ENCODE results near the gene S100P.
A peak's percentile ranks its signal among the peaks of the same experiment; 100 is the strongest.
"Not testable (repeated sequence)": the region's sequence is repeated elsewhere in the genome, so short reads cannot be mapped to it uniquely, and the experiment has no call there.

The S100P gene
- 0.56 reads per million for total RNA-seq

DNA sequence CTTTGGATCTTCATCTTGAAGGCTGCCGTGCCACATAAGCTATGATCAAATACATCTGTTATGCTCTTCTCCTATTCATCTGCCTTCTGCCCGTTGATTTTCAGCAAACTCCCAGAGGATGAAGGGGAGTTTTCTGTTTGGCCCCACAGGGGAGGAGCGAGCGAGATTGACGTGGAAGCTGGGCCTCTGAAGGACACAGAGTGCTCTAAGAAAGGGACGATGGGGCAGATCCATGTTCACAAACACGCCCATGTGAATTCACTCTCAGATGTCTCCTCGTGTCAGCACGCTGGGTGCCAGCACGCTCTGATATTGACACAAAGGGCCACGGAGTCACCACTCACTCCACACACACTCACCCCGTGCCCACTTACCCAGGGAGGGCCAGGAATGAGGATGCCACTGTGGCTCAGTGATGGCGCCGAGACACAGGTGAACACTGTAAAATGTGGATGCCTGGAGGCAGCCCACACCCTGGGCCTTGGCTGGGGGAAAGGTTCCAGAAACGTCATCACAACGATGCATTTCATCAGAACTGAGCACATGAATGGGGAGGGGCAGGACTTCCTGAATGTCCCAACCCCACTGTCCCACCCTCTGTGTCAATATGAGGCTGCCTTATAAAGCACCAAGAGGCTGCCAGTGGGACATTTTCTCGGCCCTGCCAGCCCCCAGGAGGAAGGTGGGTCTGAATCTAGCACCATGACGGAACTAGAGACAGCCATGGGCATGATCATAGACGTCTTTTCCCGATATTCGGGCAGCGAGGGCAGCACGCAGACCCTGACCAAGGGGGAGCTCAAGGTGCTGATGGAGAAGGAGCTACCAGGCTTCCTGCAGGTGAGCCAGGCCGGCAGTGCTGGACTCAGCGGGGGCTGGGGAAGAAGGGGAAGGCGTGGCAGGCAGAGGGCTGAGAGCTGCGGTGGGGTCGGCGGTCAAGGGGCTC, at the start of gene S100P:
TSS of gene S100P (plus strand) at position 648 of the 946 bp plus-strand sequence. CDS start at position 703, 55 bp downstream.
- no peak for DNase-seq

DNA sequence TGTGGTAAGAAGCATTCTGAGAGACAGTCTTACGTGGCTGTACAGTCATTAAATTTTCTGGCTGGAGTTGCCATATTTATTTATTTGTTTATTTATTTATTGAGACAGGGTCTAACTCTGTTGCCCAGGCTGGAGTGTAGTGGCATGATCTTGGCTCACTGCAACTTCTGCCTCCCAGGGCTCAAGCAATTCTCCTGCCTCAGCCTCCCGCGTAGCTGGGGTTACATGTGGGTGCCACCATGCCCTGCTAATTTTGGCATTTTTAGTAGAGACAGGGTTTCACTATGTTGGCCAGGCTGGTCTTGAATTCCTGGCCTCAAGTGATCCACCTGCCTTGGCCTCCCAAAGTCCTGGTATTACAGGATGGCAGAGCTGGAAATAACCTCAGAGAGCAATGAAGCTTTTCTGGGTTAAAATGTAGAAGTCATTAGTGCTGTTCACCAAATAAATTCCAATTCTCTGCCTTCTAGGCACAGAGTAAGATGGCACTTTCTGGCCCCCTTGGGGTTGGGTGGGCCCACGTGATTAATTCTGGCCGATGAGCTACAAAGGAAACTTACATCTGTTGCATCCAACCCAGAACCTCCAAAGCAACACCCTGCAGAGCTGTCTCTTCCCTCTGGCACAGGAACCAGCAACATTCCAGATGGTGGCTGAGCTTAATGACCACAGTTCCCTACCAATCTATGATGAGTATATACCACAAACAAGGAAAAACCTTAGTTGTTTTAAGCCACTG, 48.7 kb upstream of the S100P start:
- DNase-seq, result no peak

DNA sequence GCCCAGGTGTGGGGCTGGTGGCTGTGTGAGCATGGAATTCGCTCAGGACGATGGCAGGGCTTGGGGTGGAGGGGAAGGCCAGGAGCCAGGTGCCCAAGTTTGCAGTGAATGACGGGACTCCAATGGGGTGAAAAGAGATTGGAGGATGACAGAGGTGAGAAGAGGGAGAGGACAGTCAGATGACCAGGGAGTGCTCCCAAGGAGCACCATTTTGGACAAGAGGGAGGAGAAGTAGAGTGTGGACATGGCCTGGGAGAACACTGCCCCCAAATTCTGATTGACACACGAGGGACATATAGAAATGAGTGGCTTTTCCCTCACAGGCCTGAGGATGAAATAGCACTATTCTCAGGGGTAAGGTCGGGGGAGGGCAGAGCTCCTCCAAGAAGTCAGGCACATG, 46.5 kb upstream of the S100P start:
- no peak for DNase-seq

DNA sequence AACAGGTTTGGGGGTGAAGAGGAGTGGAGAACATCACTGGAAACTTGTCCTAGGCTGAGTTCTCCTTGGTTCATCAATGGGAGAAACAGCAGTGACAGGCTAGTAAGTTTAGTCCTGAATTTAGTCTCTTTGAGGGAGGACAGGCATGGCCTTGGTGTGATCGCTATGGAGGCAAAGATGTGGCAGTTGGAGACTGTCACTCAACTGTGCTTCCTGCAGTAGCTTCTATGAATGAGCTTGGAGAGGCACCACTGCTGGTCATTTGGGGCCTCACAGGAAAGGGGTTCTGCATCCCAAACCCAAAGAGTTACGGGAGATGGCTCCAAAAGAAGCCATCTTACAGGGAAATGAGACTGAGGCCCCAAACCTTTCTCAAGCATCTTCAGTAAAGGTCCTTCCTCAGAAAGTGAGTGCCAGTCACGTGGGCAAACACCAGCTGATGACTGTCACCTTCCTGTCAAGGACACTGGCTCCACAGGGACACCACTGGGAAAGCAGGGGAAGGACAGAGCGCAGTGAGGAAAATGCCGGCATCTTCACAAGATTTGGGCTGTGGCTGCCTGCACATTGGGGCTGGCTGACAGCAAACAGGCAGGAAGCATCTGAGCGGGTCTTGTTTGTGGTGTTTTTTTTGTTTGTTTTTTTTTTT, 46.0 kb upstream of the S100P start:
- no peak for DNase-seq

DNA sequence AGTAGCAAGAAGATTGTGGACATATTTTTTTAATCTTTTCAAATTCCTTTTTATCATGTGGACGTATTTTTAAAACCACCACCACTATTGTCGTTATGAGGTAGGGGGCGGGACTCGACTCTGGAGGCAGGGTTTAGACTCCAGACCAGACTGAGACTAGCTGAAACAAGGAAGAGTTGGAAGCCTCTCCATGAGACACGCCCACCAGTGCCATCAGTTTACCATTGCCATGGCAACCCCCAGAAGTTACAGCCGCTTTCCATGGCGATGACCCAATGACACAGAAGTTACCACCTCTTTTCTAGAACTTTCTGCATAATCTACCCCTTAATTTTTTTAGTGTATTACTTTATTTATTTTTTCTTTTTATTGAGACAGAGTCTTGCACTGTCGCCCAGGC, 44.5 kb upstream of the S100P start:
- no peak for DNase-seq

DNA sequence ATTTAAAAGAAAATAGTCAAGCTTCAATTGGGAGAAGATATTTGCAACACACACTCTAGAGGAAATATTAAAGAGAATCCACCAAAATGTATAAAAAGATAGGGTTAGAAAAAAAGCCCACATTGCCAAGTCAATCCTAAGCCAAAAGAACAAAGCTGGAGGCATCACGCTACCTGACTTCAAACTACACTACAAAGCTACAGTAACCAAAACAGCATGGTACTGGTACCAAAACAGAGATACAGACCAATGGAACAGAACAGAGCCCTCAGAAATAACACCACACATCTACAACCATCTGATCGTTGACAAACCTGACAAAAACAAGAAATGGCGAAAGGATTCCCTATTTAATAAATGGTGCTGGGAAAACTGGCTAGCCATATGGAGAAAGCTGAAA, 39.5 kb upstream of the S100P start:
- not testable (repeated sequence) for DNase-seq

DNA sequence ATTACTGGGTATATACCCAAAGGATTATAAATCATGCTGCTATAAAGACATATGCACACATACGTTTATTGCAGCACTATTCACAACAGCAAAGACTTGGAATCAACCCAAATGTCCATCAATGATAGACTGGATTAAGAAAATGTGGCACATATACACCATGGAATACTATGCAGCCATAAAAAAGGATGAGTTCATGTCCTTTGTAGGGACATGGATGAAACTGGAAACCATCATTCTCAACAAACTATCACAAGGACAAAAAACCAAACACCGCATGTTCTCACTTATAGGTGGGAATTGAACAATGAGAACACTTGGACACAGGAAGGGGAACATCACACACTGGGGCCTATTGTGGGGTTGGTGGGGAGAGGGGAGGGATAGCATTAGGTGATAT, 38.4 kb upstream of the S100P start:
- DNase-seq, result not testable (repeated sequence)

DNA sequence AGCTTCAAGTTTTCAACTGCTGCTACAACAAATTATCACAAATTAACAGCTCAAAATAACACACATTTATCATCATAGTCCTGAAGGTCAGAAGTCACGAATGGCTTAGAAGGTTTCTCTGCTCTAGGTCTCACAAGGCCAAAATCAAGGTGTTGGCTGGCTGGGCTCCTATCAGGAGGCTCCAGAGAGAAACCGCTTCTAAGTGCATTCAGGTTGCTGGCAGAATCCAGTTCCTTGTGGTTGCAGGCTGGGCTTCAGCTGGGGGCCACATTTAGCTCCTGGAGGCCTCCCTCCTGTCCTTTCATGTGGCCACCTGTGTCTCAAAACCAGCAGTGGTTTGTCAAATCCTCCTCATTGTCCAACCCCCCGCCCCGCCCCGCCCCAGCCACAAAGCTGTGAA, 37.8 kb upstream of the S100P start:
- DNase-seq, result no peak

DNA sequence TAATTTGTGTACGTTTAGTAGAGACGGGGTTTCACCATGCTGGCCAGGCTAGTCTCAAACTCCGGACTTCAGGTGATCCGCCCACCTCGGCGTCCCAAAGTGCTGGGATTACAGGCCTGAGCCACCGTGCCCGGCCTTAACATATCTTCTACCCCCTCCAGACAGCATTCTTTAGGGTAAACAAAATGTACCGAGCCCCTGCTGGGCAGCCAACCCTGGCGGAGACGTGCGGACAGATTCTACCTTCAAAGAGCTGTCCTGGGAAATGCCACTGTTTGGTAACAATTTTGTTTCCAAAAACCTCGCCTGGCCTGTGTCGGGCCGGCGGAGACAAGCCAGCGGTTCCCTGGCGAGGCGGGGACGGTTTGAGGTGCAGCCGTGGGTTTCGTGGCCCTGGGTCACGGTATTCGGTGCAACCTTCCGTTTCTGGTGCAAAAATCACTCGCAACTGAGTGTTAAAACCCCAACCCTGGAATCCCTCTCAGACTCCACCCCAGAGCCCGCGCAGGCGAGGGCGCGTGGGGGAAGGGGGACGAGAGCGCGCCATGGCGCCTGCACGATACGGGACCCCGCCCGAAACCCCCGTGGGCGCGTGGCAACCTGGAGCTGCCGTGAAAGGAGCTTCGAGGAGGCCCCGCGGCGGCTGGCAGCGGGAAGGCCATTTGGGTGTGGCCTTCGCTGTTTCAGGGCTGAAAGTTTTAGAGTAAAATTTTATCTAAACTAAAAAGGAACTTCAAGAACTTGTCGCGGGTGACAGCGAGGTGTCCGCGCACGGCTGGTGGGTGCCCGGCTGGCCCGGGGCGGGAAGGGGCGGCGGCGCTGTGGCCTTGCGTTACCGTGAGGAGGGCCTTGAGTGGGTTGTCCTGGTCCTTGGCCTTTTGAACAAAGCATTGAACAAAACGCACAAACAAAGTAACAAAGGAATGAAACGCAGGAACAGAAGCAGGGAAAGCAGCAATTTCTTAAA, 36.2 kb upstream of the S100P start:
- no peak for DNase-seq

DNA sequence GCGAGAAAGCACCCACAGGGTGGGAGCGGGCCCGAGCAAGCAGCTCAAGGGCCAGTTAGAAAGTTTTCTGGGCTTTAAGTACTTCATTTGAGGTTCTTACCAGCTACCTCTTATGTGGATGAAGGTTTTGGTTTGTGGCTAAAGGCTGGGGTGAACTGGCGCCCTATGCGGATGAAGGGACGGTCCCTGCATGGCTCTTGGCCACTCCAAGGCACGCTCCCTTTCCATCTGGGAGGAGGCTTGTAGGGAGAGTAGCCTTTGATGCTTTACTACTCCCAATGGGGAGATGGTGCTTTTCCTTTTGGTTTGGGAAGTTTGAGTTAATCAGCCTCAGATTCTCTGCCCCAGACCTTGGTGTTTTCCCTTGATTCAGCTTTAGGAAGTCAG, 35.5 kb upstream of the S100P start:
- DNase-seq, result no peak

DNA sequence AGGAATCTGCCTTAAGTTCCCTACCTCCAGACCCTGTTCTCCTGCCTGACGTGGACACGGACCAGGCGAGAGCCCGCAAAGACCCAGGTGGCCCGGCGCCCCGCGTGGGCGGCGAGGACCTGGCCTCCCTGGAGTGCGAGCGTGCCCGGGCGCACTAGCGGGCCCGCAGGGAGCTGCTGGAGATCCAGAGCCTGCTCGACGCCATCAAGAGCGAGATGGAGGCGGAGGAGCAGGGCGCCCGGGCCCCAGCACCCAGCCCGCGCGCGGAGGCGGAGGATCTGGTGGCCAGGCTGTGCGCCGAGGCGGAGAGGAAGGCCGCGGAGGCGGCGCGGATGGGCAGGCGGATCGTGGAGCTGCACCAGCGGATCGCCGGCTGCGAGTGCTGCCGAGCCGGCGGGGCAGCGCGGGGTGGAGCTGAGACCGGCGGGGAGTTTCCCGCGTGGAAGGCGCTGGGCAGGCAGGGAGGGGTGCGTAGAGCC, 35.0 kb upstream of the S100P start:
- DNase-seq, result peak; percentile 38

DNA sequence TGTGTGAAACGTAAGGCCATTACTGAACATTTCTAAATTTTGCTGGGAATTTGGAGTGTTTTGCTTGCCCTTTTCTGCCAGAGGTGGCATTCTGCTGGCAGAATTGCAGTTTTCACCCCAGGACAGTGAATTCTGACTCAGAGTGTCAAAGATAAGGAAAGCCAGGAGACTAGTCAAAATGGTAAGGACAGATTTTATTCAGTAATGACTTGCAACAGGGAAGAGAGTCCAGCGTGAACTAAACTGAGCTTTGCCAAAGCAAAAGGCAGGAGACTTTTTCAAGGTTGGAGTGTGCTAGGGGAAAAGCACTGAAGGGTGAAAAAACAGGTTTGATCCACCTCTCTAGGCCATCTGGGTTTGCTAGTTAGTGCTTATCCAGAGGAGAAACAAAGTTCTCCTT, 33.8 kb upstream of the S100P start:
- DNase-seq, result no peak

DNA sequence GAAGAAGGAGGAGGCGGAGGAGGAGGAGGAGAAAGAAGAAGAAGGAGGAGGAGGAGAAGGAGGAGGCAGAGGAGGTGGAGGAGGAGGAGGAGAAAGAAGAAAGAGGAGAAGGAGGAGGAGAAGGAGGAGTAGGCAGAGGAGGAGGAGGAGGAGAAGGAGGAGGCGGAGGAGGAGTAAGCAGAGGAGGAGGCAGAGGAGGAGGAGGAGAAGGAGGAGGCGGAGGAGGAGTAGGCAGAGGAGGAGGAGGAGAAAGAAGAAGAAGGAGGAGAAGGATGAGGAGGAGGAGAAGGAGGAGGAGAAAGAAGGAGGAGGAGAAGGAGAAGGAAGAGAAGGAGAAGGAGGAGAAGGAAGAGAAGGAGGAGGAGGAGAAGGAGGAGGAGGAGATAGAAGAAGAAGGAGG, 33.2 kb upstream of the S100P start:
- no peak for DNase-seq

DNA sequence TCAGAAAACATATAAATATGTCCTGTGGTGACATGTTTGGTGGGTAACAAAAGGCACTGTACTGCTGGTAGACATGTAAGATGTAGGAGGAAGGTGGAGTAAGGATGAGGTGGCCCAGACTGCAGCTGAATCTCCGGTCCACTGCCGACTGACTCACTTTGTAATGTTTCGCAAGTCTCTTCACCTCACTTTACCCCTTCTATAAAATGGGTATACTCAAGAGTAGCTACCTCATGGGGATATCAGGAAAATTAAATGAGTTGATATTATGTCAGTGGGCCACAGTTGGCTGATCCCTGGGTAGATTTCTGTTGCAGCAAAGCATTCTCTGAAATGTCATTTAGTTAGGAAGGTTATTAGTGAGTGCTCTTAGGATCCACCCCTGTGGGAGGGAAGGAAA, 31.1 kb upstream of the S100P start:
- no peak for DNase-seq

DNA sequence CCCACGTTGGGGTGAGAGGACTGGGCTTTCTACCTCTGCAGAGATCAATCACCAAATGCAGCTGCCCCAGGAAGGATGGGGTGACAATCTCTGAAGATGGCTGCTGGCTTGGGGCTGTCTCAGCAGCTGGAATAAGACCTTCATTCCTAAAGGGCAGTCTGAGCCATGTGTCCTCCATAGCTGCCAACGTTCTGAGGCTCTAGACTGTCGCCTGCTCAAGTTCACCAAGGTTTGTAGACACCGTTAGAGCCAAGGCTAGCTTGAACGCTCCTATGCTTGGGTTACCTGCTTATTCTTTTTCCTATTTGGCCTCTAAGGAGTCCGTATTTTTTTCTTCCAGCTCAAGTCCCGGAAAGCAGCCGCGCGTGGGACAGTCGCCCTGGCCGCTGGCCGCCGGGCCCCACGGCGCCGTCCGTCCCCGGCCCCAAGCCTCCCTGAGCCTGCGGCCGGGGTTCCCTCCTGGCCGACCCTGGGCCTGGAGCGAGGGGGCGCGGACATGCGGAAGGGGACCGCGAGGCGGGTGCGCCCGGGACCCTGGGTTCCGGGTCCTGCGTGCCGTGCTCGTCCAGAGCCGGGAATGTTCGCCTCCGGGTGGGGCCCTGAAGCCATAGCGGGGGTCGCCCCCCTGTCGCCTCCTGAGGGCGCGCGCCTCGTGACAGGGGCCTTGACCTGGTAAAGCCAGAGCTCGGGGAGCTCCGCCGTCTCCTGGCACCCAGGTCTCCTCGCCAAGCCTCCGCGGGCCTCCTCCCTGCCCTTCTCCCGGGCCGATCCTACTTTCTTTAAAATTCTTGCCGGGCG, 29.9 kb upstream of the S100P start:
- no peak for DNase-seq

DNA sequence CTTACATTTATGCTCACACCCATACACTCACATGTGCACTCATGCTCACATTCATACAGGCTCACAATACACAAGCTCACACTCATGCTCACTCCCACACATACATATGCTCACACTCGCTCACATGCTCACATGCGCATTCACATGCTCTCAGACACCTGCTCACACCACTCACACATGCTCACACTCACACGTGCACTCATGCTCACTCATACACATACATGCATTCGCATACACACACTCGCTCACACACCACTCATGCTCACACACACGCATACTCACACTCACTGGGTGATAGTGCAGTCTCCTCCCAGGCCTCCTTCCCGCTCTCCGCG, 28.4 kb upstream of the S100P start:
- DNase-seq, result no peak

DNA sequence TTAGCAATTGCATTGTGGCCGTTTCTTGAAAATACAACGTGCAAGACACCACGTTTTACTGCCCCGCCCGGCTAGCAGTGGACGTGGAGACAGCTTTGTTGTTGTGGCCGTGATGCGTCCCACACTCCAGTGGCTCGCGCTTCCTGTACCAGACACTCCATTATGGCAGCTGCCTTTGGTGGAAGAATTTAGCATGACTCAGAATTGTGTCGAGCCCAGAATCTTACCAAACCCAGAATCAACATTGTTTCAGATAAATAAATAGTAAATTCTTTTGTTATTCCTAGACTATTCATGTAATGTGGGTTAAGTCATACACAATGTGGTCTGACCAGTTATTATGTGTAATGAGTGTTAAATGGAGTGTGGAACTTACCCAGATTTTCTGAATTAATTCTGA, 25.3 kb upstream of the S100P start:
- DNase-seq, result no peak

DNA sequence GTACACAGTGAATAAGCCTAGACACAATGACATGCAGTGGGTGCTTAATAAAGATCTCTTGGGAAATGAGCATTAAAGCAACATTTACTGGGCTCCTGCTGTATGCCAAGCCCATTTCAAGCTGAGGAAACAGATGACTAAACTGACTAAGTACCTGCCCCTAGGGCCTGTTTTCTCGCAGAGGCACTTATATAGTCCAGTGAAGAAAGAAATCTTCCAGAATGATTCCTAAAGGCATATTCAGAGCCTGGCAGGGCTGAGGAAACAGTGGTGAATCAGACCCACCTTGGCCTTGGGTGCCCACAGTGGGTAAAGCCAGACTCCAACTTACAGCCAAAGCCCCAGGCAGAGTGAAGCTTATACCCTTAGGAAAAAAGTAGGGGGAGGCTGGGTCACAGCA, 22.0 kb upstream of the S100P start:
- DNase-seq, result no peak

DNA sequence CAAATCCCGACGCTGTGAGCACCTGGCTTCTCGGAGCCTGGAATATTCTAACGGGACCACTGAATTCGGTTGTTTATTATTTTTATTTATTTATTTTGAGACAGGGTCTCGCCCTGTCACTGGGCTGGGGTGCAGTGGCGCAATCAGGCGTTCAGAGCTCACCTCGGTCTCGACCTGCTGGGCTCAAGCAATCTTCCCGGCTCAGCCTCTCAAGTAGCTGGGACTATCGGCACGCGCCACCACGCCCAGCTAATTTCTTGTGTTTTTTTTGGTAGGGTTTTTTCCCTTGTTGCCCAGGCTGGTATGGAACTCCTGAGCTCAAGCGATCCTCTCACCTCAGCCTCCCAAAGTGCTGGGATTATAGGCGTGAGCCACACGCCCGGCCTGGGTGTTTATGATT, 21.5 kb upstream of the S100P start:
- DNase-seq, result no peak

DNA sequence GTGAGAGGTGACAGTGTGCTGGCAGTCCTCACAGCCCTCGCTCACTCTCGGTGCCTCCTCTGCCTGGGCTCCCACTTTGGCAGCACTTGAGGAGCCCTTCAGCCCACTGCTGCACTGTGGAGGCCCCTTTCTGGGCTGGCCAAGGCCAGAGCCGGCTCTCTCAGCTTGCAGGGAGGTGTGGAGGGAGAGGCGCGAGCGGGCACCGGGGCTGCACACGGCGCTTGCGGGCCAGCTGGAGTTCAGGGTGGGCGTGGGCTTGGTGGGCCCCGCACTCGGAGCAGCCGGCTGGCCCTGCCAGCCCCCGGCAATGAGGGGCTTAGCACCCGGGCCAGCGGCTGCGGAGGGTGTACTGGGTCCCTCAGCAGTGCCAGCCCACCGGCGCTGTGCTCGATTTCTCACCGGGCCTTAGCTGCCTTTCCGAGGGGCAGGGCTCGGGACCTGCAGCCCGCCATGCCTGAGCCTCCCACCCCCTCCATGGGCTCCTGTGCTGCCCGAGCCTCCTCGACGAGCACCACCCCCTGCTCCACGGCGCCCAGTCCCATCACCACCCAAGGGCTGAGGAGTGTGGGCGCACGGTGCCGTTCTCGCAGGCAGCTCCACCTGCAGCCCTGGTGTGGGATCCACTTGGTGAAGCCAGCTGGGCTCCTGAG, 21.0 kb upstream of the S100P start:
- DNase-seq, result not testable (repeated sequence)

DNA sequence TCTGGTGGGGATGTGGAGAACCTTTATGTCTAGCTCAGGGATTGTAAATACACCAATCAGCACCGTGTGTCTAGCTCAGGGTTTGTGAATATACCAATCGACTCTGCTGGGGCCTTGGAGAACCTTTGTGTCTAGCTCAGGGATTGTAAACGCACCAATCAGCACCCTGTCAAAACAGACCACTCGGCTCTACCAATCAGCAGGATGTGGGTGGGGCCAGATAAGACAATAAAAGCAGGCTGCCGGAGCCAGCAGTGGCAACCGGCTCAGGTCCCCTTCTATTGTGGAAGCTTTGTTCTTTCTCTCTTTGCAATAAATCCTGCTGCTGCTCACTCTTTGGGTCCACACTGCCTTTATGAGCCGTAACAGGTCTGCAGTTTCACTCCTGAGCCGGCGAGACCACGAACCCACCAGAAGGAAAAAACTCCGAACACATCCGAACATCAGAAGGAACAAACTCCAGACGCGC, 20.5 kb upstream of the S100P start:
- not testable (repeated sequence) for DNase-seq

Measured in effector CD4-positive, alpha-beta T cell (primary cell).